ENCODE measurements around the gene GAB2.

GAB2 gene

GRCh38 chr11:78289552-78290292 is 127.9 kb downstream of the GAB2 start:
- TF ChIP-seq TAF1 (IDR thresholded peaks at IDR 0.05; ENCODE audit: borderline replicate concordance, insufficient read depth, low read length) (no peak), REST (IDR thresholded peaks at IDR 0.05; ENCODE audit: insufficient read depth in 1 of 2, low read depth in 2 of 2, low read length in 2 of 2) (no peak), SIN3A (IDR thresholded peaks at IDR 0.05; ENCODE audit: borderline replicate concordance, insufficient read depth, low read length) (no peak), FOXP2 (optimal IDR thresholded peaks at IDR 0.05; ENCODE audit: borderline replicate concordance, extremely low read depth, extremely low read length, insufficient read depth) (no peak), POLR2AphosphoS5 (IDR thresholded peaks at IDR 0.05; ENCODE audit: low read depth, low read length) (no peak)

GRCh38 chr11:78284260-78284659 is 133.4 kb downstream of the GAB2 start:
- no peak for TF ChIP-seq REST (IDR thresholded peaks at IDR 0.05; ENCODE audit: insufficient read depth in 1 of 2, low read depth in 2 of 2, low read length in 2 of 2)
- TF ChIP-seq POLR2AphosphoS5 (IDR thresholded peaks at IDR 0.05; ENCODE audit: low read depth, low read length): no peak
- no peak for TF ChIP-seq SIN3A (IDR thresholded peaks at IDR 0.05; ENCODE audit: borderline replicate concordance, insufficient read depth, low read length)
- TF ChIP-seq TAF1 (IDR thresholded peaks at IDR 0.05; ENCODE audit: borderline replicate concordance, insufficient read depth, low read length): no peak
- no peak for TF ChIP-seq FOXP2 (optimal IDR thresholded peaks at IDR 0.05; ENCODE audit: borderline replicate concordance, extremely low read depth, extremely low read length, insufficient read depth)

- TF ChIP-seq FOXP2 (optimal IDR thresholded peaks at IDR 0.05; ENCODE audit: borderline replicate concordance, extremely low read depth, extremely low read length, insufficient read depth) (no peak), TAF1 (IDR thresholded peaks at IDR 0.05; ENCODE audit: borderline replicate concordance, insufficient read depth, low read length) (no peak), SIN3A (IDR thresholded peaks at IDR 0.05; ENCODE audit: borderline replicate concordance, insufficient read depth, low read length) (no peak), POLR2AphosphoS5 (IDR thresholded peaks at IDR 0.05; ENCODE audit: low read depth, low read length) (no peak), REST (IDR thresholded peaks at IDR 0.05; ENCODE audit: insufficient read depth in 1 of 2, low read depth in 2 of 2, low read length in 2 of 2) (no peak)
Observed at GRCh38 chr11:78282821-78283220, 134.8 kb downstream of the GAB2 start.

- no peak for TF ChIP-seq SIN3A (IDR thresholded peaks at IDR 0.05; ENCODE audit: borderline replicate concordance, insufficient read depth, low read length)
- TF ChIP-seq TAF1 (IDR thresholded peaks at IDR 0.05; ENCODE audit: borderline replicate concordance, insufficient read depth, low read length): no peak
- TF ChIP-seq REST (IDR thresholded peaks at IDR 0.05; ENCODE audit: insufficient read depth in 1 of 2, low read depth in 2 of 2, low read length in 2 of 2): no peak
- TF ChIP-seq FOXP2 (optimal IDR thresholded peaks at IDR 0.05; ENCODE audit: borderline replicate concordance, extremely low read depth, extremely low read length, insufficient read depth): no peak
- TF ChIP-seq POLR2AphosphoS5 (IDR thresholded peaks at IDR 0.05; ENCODE audit: low read depth, low read length): no peak
Observed at GRCh38 chr11:78281511-78281910, 136.1 kb downstream of the GAB2 start.
